ENCODE results near the gene AK5. TPM values are rescaled to one million over a fixed set of nuclear protein-coding genes. Genes with fewer than 3 reads are reported as not detected.

The AK5 gene
- total RNA-seq, 2 experiments from 2014 or later = 4.6 to 5.6 TPM

DNA sequence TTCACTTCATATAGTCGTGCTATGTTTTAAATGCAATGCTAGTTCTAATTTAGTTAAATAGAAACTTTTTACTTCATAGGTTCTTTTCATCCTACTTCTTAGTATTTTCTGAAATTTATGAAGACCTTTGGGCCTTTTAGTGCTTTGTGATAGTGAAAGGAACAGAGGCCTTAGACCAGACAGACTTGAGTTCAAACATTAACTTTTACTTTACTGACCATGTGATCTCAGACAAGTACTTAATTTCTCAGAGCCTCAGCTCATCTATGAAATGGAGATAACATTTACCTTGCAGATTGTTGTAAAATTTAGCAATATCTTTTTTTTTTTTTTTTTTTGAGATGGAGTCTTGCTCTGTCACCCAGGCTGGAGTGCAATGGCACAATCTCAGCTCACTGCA lies 57.5 kb downstream of the AK5 start:
- H3K4me1 Mint-ChIP-seq (ENCODE audit: low read depth) = no peaks in the 10 kb centered on the region
- no peak overlapping the region for H3K27ac Mint-ChIP-seq
- POLR2A ChIA-PET = no interaction called here
- TF ChIP-seq, protein P1, sequence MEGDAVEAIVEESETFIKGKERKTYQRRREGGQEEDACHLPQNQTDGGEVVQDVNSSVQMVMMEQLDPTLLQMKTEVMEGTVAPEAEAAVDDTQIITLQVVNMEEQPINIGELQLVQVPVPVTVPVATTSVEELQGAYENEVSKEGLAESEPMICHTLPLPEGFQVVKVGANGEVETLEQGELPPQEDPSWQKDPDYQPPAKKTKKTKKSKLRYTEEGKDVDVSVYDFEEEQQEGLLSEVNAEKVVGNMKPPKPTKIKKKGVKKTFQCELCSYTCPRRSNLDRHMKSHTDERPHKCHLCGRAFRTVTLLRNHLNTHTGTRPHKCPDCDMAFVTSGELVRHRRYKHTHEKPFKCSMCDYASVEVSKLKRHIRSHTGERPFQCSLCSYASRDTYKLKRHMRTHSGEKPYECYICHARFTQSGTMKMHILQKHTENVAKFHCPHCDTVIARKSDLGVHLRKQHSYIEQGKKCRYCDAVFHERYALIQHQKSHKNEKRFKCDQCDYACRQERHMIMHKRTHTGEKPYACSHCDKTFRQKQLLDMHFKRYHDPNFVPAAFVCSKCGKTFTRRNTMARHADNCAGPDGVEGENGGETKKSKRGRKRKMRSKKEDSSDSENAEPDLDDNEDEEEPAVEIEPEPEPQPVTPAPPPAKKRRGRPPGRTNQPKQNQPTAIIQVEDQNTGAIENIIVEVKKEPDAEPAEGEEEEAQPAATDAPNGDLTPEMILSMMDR (IDR thresholded peaks at IDR 0.05) = no peak
- H3K27me3 Mint-ChIP-seq = no peaks in the 10 kb centered on the region
- H3K36me3 Mint-ChIP-seq (ENCODE audit: low read depth) = peaks cover 10% of the 10 kb centered on the region
- intact Hi-C loops (cut with micrococcal nuclease) = no loop called here
- no peak overlapping the region for H3K4me3 Mint-ChIP-seq
- CTCF ChIA-PET = interaction anchor here (0.7 kb wide), 1 partner anchor 1870 kb away, joined by 3 read pairs; no protein-coding TSS in a partner anchor
- no peak for DNase-seq
- no peak for ATAC-seq
- H3K9me3 Mint-ChIP-seq = peaks cover 5% of the 10 kb centered on the region

DNA sequence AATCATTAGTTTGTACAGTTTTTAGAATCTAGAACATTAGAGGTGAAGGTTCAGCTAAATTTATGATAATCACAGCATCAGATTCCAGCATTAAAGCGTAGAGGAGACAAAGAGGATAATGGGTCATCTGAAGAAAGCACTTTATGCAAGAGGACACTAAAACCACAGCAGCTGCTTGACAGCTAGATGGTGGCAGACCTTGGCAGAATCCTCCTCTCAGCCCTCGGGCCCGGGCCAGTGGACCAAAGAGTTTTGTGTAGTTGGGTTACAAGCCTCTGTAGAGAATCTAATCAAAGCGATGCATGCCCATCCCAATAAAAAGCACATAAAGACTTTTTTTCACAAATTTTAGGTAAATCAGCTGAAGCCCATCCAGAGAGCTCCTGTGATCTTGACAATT lies 59.4 kb downstream of the AK5 start:
- DNase-seq (no peak), ATAC-seq (no peak)
- H3K4me1 Mint-ChIP-seq (ENCODE audit: low read depth) = no peaks in the 10 kb centered on the region
- intact Hi-C loops (cut with micrococcal nuclease) = no loop called here
- H3K9me3 Mint-ChIP-seq = no peaks in the 10 kb centered on the region
- no peak overlapping the region for H3K27ac Mint-ChIP-seq
- H3K27me3 Mint-ChIP-seq = no peaks in the 10 kb centered on the region
- TF ChIP-seq, protein P1 (IDR thresholded peaks at IDR 0.05) = no peak
- peaks cover 9% of the 10 kb centered on the region for H3K36me3 Mint-ChIP-seq (ENCODE audit: low read depth)
- POLR2A ChIA-PET = no interaction called here
- CTCF ChIA-PET = no interaction called here
- no peak overlapping the region for H3K4me3 Mint-ChIP-seq

DNA sequence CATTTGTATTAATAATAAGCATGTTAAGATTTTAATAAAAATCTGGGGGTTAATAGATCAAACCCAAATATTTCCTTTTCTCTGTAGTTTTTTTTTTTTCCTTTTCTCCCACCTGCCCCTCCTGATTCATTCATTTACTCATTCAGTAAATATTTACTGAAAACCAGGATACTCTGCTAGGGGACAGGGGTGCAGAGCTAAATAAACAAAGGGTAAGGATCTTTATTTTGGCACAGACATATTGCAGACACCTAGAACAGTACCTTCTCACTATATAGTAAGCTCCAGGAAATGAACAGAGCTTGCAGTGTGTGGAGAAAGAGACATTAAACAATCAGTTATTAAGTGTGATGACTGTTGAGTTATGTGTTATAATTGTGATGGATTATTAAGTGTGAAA lies 60.9 kb downstream of the AK5 start:
- Mint-ChIP-seq H3K9me3 (no peaks in the 10 kb centered on the region), H3K27ac (no peak overlapping the region), H3K4me1 (ENCODE audit: low read depth) (peaks cover 7% of the 10 kb centered on the region), H3K4me3 (no peak overlapping the region), H3K27me3 (no peaks in the 10 kb centered on the region), H3K36me3 (ENCODE audit: low read depth) (peaks cover 9% of the 10 kb centered on the region)
- TF ChIP-seq, protein P1 (IDR thresholded peaks at IDR 0.05) = no peak
- ChIA-PET POLR2A (no interaction called here), CTCF (no interaction called here)
- ATAC-seq = no peak
- DNase-seq = no peak
- intact Hi-C loops (cut with micrococcal nuclease) = no loop called here

DNA sequence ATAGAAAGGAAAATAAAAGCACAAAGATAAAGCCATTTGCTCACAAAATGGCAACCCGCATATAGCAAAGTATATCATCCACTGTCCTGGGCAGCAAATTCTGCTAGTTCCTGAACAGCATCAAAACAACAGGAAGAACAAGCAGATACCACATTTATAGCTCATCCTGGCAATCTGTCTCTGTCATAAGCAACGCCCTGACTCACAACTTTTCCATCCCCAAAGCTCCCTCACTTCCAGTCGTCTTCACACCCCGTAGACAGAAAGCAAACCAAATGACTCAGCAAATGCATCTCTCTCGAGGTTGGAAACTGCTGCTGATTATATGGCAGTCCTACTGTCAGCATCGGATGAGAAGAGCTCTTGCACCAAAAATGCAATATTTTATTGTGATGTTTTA lies 65.8 kb downstream of the AK5 start:
- ChIA-PET POLR2A (no interaction called here), CTCF (no interaction called here)
- peak; percentile 67 for ATAC-seq
- Mint-ChIP-seq H3K4me3 (no peak overlapping the region), H3K4me1 (ENCODE audit: low read depth) (peaks cover 9% of the 10 kb centered on the region), H3K27ac (no peak overlapping the region), H3K36me3 (ENCODE audit: low read depth) (peaks cover 4% of the 10 kb centered on the region), H3K9me3 (no peaks in the 10 kb centered on the region), H3K27me3 (no peaks in the 10 kb centered on the region)
- TF ChIP-seq, protein P1 (IDR thresholded peaks at IDR 0.05) = no peak
- intact Hi-C loops (cut with micrococcal nuclease) = no loop called here
- peak; percentile 42 for DNase-seq

DNA sequence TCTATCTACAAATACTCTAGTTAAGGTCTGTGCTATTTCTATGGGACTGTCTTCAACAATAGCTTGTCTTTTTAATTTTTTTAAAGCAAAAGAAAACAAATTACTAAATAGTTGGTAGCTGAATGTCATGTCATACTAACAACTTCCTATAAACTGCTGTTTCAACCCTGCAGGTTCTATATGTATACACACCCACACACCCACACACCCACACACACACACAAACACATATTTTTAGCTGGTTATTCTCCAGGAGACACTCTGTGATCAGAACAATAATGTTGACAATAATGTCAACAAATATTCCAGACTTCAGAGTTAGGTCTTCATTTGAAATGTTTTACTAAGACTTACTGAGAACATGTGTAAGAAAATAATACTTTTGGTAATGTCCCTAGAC lies 66.7 kb downstream of the AK5 start:
- no peak overlapping the region for H3K4me3 Mint-ChIP-seq
- no peaks in the 10 kb centered on the region for H3K27me3 Mint-ChIP-seq
- TF ChIP-seq, protein P1 (IDR thresholded peaks at IDR 0.05) = no peak
- DNase-seq (no peak), ATAC-seq (no peak)
- ChIA-PET CTCF (interaction anchor here (1.1 kb wide), 1 partner anchor 19 kb away, joined by 3 read pairs; no protein-coding TSS in a partner anchor), POLR2A (no interaction called here)
- peaks cover 9% of the 10 kb centered on the region for H3K4me1 Mint-ChIP-seq (ENCODE audit: low read depth)
- H3K27ac Mint-ChIP-seq = no peak overlapping the region
- H3K36me3 Mint-ChIP-seq (ENCODE audit: low read depth) = peaks cover 4% of the 10 kb centered on the region
- no peaks in the 10 kb centered on the region for H3K9me3 Mint-ChIP-seq
- intact Hi-C loops (cut with micrococcal nuclease) = no loop called here
